GM19372 (cell line): ENCODE measurements around the gene AGK.
"Not testable (repeated sequence)": the region's sequence is repeated elsewhere in the genome, so short reads cannot be mapped to it uniquely, and the experiment has no call there.

Experiments used
- ATAC-seq: cut with Tn5 transposase; IDR thresholded peaks from one replicate; pipeline ENCODE4 v1.9.1; 2021; ENCODE audit warnings: mild to moderate bottlenecking, low read depth, moderate library complexity; ENCODE audit not compliant: unreplicated experiment

AGK gene

DNA sequence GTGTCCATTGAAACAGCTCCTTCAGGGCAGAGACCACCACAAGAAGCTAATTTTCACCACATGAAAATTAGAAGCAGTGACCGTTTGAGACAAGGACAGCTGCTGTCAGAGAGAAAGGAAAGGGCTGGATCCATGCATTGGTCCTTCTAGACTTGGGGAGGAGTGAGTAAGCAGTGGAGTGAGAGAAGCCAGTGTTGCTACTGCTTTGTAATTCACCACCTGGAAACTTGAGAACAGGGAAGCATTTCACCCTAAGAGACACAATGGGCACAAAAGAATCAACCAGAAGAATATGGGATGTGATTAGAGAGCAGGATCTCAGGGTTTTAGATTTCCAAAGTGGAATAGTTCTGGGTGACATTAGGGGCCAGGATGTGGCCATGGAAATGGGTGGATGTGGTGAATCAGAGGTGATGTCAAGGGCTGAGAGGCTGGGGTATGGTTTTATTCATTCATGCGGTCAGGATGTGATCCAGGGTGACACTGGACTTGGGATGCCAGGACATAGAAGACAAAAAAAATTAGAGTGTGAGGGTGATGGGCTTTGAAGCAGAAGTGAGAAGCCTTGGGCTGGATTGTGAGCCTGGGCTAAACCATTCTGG lies 89.1 kb downstream of the AGK start:
- ATAC-seq, result no peak

DNA sequence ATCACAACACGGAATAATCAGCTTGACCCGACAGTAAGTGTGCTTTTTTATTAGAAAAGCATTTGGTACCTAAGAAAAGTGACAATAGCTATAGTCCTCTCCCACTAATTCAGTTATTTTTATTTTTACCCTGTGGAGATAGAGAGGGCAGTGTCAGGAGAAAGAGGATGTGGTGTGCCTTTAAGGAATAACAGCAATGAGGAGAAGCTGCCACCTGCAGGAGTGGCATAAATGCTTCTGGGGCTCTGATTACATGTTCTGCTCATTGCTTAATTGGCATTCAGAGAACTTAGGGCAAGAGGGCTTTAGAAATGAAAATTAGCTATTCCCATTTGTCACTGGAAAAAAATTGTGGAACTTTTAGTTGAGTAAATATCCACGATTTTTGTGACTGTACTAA lies 90.7 kb downstream of the AGK start:
- no peak for ATAC-seq

DNA sequence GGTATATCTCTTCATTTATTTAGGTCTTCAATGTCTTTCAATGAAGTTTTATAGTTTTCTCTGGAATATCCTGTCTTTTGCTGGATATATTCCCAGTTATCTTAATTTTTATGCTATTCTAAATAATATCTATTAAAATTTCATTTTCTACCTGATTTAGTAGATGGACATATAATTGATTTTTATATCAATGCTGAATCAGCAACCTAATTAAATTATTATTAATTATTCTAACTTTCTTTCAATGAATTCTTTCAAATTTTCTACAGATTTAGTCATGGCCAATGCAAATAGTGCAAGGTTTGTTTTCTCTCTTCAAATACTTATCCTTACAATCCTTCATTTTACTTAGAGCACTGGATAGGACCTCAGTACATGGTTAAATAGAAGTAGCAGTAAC lies 94.0 kb downstream of the AGK start:
- no peak for ATAC-seq

DNA sequence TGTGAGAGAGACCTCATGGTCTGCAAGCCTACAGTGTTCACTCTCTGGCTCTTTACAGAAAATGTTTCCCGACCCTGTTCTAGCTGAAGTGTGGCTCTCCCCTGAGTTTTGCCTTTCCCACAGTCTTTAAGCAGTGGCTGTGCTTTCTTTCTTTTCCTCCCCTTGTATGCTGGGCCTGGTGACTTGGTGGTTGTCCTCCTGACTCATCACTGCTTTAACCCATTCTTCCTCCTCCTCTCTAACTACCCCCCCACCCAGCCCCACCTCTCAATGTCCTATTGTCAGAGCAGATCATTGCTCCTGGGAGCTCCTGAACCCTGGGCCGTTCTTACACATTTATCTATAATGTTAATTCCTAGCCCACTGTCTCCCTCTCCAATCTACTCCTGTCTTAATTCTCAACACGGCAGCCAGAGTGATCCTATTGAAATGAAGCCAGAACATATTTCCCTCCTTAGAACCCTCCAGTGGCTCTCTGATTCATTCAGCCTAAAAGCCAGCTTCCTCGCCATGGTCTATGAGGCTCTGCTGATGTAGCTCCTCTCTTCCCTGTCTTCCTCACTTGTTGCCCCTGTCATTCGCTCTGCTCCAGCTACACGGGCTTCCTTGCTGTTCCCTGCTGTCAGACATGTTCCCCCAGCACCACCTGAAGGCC lies 95.7 kb downstream of the AGK start:
- no peak for ATAC-seq

DNA sequence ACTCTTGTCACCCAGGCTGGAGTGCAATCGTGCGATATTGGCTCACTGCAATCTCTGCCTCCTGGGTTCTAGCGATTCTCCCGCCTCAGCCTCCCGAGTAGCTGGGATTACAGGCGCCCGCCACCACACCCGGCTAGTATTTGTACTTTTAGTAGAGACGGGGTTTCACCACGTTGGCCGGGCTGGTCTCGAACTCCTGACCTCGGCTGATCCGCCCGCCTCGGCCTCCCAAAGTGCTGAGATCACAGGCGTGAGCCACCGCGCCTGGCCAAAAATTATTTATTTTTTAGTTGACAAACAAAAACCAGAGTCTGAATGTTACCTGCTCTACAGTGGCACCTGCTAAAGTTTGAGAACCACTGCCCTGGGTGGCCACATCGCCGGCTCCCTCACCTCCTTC lies 96.5 kb downstream of the AGK start:
- not testable (repeated sequence) for ATAC-seq

DNA sequence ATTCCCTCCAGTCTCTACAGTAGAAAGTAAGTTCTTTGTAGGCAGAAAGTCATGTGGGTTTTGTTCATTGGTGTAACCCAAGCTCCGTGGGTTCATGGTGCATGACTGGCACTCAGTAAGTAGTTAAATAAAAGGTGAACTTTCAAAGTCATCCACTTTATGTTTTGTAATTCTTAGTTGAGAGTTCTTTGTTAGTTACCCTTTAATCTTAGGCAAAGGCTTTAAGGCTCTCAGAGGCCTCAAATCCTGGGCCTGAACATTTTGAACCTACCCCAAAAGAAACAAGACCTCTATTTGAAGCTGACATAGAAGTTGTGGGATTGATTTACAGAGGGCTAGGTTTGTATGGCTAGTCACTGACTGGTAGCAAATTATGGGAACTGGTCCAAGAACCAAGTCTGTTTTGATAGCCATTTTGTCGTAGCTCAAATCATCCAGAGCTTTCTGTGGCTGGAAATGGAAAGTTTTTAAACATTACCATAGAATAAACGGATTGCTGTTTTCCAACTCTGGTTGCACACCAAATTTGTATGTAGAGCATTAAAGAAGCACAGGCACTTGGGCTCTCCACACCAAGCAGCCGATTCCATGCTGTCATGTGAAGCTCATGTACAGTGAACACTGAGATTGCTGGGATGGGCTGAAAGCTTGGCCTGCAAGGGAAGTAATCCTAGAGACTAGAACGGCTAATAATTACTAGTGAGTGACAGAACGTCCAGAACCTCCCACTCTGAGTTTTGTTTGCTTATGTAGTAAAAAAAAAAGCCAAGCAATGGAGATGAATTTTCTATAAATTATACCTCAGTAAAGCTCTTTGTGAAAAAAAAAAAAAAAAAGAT lies 97.3 kb downstream of the AGK start:
- no peak for ATAC-seq

DNA sequence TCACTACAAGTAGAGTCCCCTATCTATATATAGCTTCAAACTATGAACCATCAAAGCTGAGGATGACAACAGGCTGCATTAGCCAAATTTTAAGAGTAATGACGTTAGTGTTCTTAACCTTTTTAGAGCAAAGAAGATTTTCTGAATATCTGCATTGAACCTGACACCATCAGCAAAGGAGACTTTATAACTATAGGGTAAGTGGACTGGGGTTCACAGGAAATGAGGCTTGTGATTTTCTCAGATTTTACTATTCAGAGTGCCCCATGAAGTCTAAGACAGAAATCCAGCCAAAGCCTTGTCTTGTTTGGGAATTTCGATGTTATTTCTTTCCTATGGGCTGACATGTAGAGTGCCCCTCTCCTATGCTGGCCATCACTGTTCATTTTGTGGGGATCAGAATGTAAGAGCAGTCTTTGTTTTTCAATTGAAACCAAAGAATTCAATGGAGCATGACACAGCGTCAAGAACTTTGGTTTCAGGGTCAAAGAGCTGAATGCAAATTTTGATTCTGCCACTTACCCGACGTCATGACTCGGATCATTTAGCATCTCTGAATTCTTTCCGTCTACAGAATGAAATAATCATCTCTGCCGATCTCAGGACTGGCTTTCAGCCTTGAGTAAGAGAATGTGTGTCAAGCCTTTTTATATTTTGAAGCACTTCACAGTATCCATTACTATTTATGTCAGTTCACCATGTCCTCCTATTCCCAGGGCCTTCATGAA lies 98.1 kb downstream of the AGK start:
- ATAC-seq, result peak; percentile 70

DNA sequence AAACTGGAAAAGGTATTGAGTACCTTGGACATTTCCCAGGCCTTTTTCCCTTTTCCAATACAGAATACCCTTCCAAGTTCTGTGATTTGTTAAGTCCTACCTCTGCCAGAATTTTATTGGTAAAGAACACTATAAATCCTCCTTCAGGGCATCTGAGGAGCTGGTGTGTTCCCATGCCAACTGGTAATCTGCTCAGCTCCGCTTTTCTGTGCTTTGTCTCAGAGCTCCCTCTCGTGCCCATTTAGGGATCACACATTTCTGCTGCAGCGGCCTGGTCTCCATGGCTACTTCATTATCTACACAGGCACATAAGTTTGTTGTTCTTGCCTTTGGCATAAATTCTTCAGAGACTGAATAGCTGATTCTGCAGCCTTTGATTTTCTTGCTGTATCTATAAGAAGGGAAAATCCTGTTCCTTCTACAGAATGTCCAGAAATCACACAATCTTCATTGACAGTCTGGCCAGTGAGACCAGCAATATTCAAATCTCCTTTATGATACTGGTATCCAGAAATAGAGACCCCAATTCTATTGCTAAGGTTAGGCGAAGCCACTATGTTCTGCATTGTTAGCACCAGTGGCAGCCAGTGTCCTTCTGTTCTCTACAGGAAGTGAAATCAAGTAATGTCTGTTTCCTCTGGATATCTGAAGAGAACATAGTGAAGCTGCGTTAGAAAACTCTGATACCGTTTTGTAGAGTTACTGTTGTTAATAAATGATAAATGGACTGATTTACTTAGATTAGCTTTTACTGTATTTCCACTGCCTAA lies 98.8 kb downstream of the AGK start:
- ATAC-seq, result peak; percentile 62

DNA sequence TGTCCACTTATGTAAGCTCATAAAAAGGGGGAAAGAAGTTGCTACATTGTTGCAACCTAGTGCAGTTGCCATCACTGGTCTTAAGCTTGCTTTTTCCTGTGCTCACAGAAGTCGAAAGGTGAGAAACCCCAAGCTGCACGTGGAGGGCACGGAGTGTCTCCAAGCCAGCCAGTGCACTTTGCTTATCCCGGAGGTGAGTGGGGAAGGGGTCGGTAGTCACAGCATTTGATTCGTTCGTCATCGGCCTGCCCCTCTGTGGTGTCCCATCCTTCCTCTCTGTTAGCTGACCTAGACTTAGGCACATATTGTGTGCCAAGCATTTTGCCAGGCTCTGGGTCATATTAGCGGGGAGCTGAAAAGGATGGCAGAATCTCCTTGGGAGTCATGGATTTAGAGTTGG lies 100.2 kb downstream of the AGK start:
- no peak for ATAC-seq

DNA sequence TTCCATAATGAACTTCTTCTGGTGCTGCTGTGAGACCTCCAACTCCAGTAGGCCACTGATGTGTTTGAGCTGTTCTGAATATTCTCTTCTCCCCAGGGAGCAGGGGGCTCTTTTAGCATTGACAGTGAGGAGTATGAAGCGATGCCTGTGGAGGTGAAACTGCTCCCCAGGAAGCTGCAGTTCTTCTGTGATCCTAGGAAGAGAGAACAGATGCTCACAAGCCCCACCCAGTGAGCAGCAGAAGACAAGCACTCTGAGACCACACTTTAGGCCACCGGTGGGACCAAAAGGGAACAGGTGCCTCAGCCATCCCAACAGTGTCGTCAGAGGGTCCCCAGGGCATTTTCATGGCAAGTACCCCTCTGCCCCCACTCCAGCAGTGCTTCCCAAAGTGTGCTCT lies 101.5 kb downstream of the AGK start:
- no peak for ATAC-seq

DNA sequence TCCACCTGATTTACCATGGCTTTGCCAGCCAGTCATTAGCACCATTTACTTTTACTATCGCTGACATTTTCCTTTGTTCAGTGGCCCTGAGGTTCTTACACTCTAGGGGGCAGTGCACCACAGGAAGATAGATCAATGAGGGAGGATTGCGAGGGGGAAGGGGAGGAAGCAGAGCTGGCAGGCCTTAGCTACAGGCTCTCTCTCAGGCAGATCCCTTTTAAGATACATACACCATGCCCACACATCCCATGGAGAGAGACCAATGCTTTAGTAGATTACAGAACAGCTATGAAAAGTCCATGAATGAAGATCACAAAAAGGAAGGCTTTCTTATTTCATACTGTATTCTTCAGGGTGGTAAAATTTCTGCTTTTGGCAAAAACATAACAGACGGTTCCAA lies 103.3 kb downstream of the AGK start:
- no peak for ATAC-seq

DNA sequence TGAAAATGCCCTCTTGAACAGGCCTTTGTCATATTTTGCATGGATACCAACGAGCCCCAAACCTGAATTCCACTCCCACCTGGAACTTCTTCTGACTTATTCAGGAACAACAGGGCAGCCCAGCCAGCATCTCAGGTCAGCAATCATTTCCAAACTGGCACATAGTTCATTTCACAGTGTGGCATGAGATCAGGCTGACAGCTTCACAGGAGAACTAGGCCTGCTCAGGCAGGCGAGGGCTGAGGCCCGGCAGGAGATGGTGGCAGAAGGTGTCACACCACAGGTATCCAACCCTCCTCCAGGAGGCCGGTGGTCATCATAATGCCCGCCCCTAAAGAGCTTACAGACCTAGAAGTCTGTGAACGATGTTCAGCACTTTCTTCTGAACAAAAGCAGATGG lies 108.3 kb downstream of the AGK start:
- ATAC-seq, result no peak

DNA sequence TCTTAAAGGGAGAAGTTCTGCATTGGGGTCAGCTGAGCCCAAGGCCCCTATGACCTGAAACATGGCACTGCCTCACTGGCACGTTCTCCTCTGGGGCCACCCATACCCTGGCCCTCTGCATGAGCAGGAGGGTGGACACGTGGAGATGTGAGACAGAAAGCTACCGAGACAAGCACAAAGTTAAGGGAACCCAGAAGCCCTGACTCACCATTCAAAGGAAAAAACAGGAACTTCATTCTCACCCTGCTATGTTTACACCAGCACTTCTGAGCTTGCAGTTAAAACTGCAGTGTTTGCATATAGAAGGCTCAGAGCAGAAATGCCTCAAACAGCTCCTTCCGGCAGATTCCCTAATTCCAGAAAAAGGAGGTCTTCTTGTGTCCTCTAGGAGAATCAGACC lies 109.0 kb downstream of the AGK start:
- no peak for ATAC-seq

DNA sequence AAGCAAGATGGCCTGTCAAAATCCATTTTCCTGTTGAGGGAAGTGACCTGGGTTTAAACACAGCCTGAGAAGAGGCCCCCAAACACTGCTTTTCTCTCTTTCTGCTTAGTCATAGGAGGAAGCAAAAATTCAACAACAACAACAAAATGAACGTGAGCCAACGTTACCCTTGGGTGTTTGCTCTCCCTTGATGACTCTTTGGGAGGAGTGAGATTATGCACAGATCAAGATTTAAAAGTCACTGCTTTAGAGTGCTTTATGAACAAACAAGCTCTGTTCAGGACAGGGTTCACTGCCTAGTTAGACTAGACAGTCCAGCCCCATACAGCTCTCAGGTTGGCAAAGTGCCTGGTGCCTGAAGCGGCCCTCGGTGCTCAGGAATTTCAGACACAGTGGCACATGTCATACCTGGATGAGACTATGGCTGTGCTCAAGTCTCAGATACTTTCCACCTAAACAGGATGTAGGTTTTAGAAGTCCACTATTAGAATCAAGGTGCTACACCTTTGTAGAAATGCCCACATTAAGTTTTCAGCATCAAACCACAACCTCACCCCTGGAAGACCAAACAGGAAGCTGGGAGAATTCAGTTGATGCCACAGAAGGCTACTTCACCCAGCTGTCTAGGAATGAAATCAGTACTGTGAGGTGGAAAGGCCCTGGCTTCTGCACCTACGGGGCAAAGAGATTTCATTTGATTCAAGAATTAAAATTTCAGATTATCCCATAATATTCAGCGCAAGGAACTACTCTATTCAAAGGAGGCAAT lies 112.1 kb downstream of the AGK start:
- no peak for ATAC-seq

DNA sequence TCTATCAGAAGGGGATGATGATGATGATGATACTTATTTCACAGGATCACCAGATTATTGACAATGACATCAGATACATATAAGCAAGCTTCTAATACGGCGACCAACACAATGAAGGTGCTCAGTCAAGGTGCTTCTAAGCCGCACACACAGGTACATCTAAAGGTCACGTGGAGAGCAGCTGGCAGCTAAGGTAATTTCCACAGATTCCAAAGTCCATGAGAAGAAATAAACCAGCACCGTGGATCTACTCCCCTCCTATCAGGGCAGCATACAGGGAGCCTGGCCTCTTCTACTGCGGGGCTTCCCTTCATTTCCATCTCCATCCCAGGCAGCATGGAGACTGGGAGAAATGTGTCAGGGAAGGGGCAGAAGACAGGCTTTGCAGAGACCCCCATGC lies 113.2 kb downstream of the AGK start:
- no peak for ATAC-seq

DNA sequence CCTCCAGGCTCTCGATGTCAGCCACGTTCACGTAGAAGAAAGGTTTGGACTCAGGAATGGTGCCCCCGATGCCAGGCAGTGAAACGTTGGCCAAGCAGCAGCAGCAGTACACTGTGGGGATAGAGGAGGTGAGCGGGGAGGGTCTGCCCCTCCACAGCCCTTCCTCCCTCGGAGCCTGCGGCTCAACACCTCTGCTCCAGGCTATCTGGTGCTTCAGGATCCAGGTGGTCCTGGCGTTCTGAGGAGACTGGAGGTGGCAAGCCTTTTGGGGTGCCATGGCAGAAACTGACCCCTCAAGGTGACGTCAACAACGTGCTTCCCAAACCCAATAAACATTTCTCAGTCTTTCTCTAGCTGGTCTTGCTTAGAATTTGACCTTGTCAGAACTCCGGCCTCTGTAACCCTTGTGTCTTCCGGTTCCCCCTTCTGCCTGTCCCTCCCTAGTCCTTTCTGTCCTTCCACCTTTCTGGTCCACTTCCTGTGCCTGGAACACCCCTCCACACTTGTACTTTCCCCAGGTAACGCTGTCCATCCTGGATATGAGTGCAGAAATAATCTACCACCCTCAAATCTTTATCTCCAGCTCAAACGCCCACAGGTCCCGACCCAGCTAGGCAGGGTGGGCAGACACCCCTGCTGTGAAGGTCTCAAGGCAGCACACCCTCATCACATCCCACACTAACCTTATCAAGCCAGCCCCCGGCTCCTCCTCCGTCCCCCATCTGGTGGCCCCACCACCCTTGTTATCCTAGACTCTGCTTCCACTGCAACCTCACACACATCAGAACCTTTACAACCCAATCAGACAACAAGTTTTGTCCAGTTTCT lies 114.2 kb downstream of the AGK start:
- no peak for ATAC-seq

DNA sequence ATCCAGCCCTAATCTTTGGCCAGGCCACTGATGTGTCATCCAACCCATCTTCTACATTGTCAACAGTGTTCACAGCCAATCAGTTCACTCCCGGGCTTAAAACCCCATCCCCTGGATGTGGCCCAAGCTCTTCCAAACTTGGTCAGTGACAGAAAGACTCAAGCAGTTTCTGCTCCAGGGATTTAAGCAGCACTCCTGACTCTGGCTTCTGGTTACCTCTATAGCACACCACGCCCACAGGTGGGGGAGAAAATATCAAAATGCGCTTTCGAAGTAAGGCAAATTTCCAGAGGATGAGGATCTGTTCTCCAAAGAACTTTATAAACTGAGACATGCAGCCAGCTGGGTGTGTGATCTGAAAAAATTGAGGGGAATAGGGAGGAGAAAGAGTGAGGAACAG lies 114.9 kb downstream of the AGK start:
- no peak for ATAC-seq

DNA sequence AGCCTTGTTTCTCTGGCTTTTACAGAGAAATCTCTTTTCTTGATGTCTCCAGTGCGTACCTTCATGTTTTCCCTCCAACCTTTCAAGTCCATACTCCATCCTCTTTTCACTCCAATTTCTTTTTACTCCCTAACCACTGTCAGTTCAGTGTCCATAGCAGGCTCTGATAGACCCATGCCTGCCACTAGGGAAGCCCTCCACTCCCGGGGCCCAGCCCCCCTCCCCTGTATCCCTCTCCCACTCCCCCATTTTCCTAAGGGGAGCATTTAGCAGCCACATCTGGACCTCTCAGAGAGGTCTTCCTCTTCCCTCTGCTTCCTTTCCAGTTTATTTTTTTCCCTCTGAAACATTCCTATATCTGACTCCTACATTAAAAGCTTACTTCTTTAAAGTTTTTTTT lies 117.6 kb downstream of the AGK start:
- ATAC-seq, result no peak
